Smooth muscle cell (in vitro differentiated cells): ENCODE data around the gene DSTYK. TPM values are rescaled to one million over a fixed set of nuclear protein-coding genes. Genes with fewer than 3 reads are reported as not detected.

Experiments used
- DNase-seq: peaks from one replicate; lab custom pipeline; 2025; ENCODE audit not compliant: unreplicated experiment; lab: John Stamatoyannopoulos, UW
- H2AFZ ChIP-seq: fragments of 200-600 bp; sonication (generic); 2 replicates; pipeline ENCODE4 v1.6.0; 2016; ENCODE audit warnings: antibody characterized with exemption, low read depth, mild to moderate bottlenecking
- H3F3A ChIP-seq: fragments of 200-600 bp; sonication (generic); 2 replicates; pipeline ENCODE4 v1.6.0; 2017; ENCODE audit warnings: antibody characterized with exemption, low read depth
- H3K27ac ChIP-seq: fragments of 200-600 bp; sonication (generic); 2 replicates; pipeline ENCODE4 v1.5.1; 2016; ENCODE audit warnings: low read depth, mild to moderate bottlenecking
- H3K27me3 ChIP-seq: fragments of 200-600 bp; sonication (generic); 2 replicates; pipeline ENCODE4 v1.6.1; 2016; ENCODE audit warnings: low read depth, mild to moderate bottlenecking
- H3K36me3 ChIP-seq: fragments of 200-600 bp; sonication (generic); 2 replicates; pipeline ENCODE4 v1.5.1; 2016; ENCODE audit warnings: low read depth
- H3K4me1 ChIP-seq: fragments of 200-600 bp; sonication (generic); 2 replicates; pipeline ENCODE4 v1.5.1; 2016; ENCODE audit warnings: low read depth
- H3K4me2 ChIP-seq: fragments of 200-600 bp; sonication (generic); 2 replicates; pipeline ENCODE4 v1.6.0; 2016; ENCODE audit warnings: mild to moderate bottlenecking
- H3K4me3 ChIP-seq: fragments of 200-600 bp; sonication (generic); 2 replicates; pipeline ENCODE4 v1.5.1; 2016; ENCODE audit warnings: mild to moderate bottlenecking
- H3K79me2 ChIP-seq: fragments of 200-600 bp; sonication (generic); 2 replicates; pipeline ENCODE4 v1.6.0; 2016; ENCODE audit warnings: low read depth, mild to moderate bottlenecking
- H3K9ac ChIP-seq: fragments of 200-600 bp; sonication (generic); 2 replicates; pipeline ENCODE4 v1.6.0; 2016; ENCODE audit warnings: low read depth
- H3K9me3 ChIP-seq: fragments of 200-600 bp; sonication (generic); replicated peaks from 2 replicates; pipeline ENCODE4 v1.5.1; 2016; ENCODE audit warnings: low read depth
- H4K20me1 ChIP-seq: fragments of 200-600 bp; sonication (generic); 2 replicates; pipeline ENCODE4 v1.6.0; 2016; ENCODE audit warnings: low read depth
- CTCF ChIP-seq: fragments of 200-600 bp; sonication (generic); IDR thresholded peaks from 2 replicates; pipeline ENCODE4 v1.5.1; 2017; ENCODE audit warnings: borderline replicate concordance, mild to moderate bottlenecking, antibody characterized with exemption; ENCODE audit not compliant: insufficient read depth, poor library complexity, severe bottlenecking
- WGBS: methylation state at CpG from one replicate; pipeline ENCODE4 v1.1.7; 2016; ENCODE audit warnings: low lambda C conversion rate; 5-methylcytosine and 5-hydroxymethylcytosine counted together
- polyA plus RNA-seq: library from polyadenylated mRNA; unstranded; fragments of >200 nt; fragmentation: Nextera tagmentation; extraction: Ambion mirVana; gene quantifications from 2 replicates; pipeline ENCODE4 v1.2.1, GENCODE V29; 2016
- total RNA-seq: library from RNA; depleted of rRNA; stranded (reverse); fragments of >200 nt; gene quantifications from 2 replicates; pipeline ENCODE4 v1.2.3, GENCODE V29; 2014

Gene DSTYK
- total and polyA plus RNA-seq, 2 experiments from 2014 or later = 6.9 to 8.7 TPM

GRCh38 chr1:205169248-205169647 is 42.3 kb downstream of the DSTYK start:
- no peak overlapping the region for H3K4me3 ChIP-seq
- no peak overlapping the region for H2AFZ ChIP-seq
- H4K20me1 ChIP-seq = peaks cover 13% of the 10 kb centered on the region
- WGBS = 94% methylated on average over 10 of the region's 10 CpGs
- TF ChIP-seq CTCF = no peak
- no peak for DNase-seq
- no peaks in the 10 kb centered on the region for H3K36me3 ChIP-seq
- H3K79me2 ChIP-seq = peaks cover 9% of the 10 kb centered on the region
- H3K27me3 ChIP-seq = no peaks in the 10 kb centered on the region
- H3K4me2 ChIP-seq = no peak overlapping the region
- no peak overlapping the region for H3K27ac ChIP-seq
- H3F3A ChIP-seq = no peaks in the 10 kb centered on the region
- H3K4me1 ChIP-seq = no peaks in the 10 kb centered on the region
- H3K9me3 ChIP-seq = no peaks in the 10 kb centered on the region
- H3K9ac ChIP-seq = no peak overlapping the region

- H2AFZ ChIP-seq = no peak overlapping the region
- no peaks in the 10 kb centered on the region for H3K27me3 ChIP-seq
- H3K9me3 ChIP-seq = no peaks in the 10 kb centered on the region
- 83% methylated on average over 1 of the region's 1 CpG for WGBS
- no peaks in the 10 kb centered on the region for H3K36me3 ChIP-seq
- no peak overlapping the region for H3K4me3 ChIP-seq
- H3F3A ChIP-seq = no peaks in the 10 kb centered on the region
- peaks cover 9% of the 10 kb centered on the region for H3K79me2 ChIP-seq
- no peak for DNase-seq
- H4K20me1 ChIP-seq = peaks cover 13% of the 10 kb centered on the region
- H3K9ac ChIP-seq = no peak overlapping the region
- H3K4me2 ChIP-seq = no peak overlapping the region
- no peak for TF ChIP-seq CTCF
- no peak overlapping the region for H3K27ac ChIP-seq
- no peaks in the 10 kb centered on the region for H3K4me1 ChIP-seq
Observed at GRCh38 chr1:205168291-205168690, 43.2 kb downstream of the DSTYK start.

GRCh38 chr1:205162301-205162700 is 49.2 kb downstream of the DSTYK start:
- peaks cover 25% of the 10 kb centered on the region for H3K36me3 ChIP-seq
- DNase-seq = no peak
- H3K4me3 ChIP-seq = no peak overlapping the region
- H4K20me1 ChIP-seq = no peaks in the 10 kb centered on the region
- no peak overlapping the region for H3K4me2 ChIP-seq
- H3F3A ChIP-seq = no peaks in the 10 kb centered on the region
- 100% methylated on average over 1 of the region's 1 CpG for WGBS
- H2AFZ ChIP-seq = no peak overlapping the region
- H3K79me2 ChIP-seq = peaks cover 6% of the 10 kb centered on the region
- H3K9me3 ChIP-seq = no peaks in the 10 kb centered on the region
- no peaks in the 10 kb centered on the region for H3K27me3 ChIP-seq
- no peak overlapping the region for H3K27ac ChIP-seq
- TF ChIP-seq CTCF = no peak
- H3K9ac ChIP-seq = no peak overlapping the region
- H3K4me1 ChIP-seq = no peaks in the 10 kb centered on the region

GRCh38 chr1:205161076-205161475 is 50.4 kb downstream of the DSTYK start:
- Histone ChIP-seq H3K4me3 (no peak overlapping the region), H3F3A (no peaks in the 10 kb centered on the region), H3K36me3 (peaks cover 31% of the 10 kb centered on the region), H3K27me3 (no peaks in the 10 kb centered on the region), H3K27ac (no peak overlapping the region), H4K20me1 (no peaks in the 10 kb centered on the region), H3K9ac (no peak overlapping the region), H2AFZ (no peak overlapping the region), H3K4me2 (no peak overlapping the region), H3K79me2 (peaks cover 2% of the 10 kb centered on the region), H3K4me1 (no peaks in the 10 kb centered on the region), H3K9me3 (no peaks in the 10 kb centered on the region)
- no peak for TF ChIP-seq CTCF
- no peak for DNase-seq
- 88% methylated on average over 6 of the region's 6 CpGs for WGBS
